Heart left ventricle (tissue), 13 donors: ENCODE measurements around the gene F12.

Experiments used
- CTCF ChIP-seq, 12 donors: fragments of 200-600 bp; sonication (generic) in 4 of 12; IDR thresholded peaks; one replicate each; pipeline versions ENCODE4 v1.5.0 to v1.8.0; 2018 to 2022; ENCODE audit warnings: antibody characterized with exemption in 12 of 12, mild to moderate bottlenecking in 5 of 12
- POLR2A ChIP-seq, 2 donors: fragments of 450-650 bp; IDR thresholded peaks; one replicate each; pipeline ENCODE4 v1.6.1; 2017; ENCODE audit warnings: antibody characterized with exemption in 2 of 2, mild to moderate bottlenecking in 2 of 2, moderate library complexity in 2 of 2
- donor health status: ischemic (EF 13 %, LVEDD 7.1; RV severe dilation, severe dysfunction).
- donor health status: DM: no; HTN: yes; CAD: no.
- donor health status: DM: no; HTN: no; CAD: no.
- donor health status: ischemic (EF 25% LVEDD 6.9; RV normal size, moderate dysfunction).
- donor health status: ischemic (EF 25% LVEDD 5.7; RV mildly dilated, moderate dysfunction).
- donor health status: ischemic (EF 35%, LVEDD 5.7; RV mildly dilated, moderate dysfunction).
- donor health status: nonischemic (EF 11% LVEDD 7.7; RV severe dilation, severe dysfunction).
- donor health status: DM: yes; HTN: yes; CAD: no.
- donor health status: PGD.
- donor health status: ischemic (EF 29% LVEDD 5.4; RV normal size, mild dysfunction).
- donor health status: nonischemic (EF 23%, LVEDD 6.1; RV moderate dilation, normal function).

DNA sequence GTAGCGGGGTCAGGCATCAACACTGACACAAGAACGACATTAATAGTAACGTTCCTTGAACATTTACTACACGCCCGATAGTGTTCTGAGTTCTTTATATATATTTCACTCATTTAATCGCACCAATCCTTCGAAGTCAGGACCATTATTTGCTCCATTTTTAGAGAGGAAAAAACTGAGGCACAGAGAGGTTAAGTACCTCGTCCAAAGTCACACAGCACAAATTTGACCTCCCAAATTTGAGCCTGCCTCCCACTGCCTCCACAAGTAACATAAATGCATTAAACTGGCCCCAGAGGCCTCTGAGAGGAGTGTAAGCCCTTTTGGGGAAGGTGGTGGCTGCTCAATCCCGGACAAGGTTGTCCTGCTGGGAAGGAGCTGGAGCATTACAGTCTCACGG, 45.8 kb downstream of the F12 start:
- TF ChIP-seq CTCF (IDR thresholded peaks at IDR 0.05) = no peak
- TF ChIP-seq POLR2A (IDR thresholded peaks at IDR 0.05) = no peak
